Suppressor macrophage (primary cell): ENCODE data around the gene C14orf93.
A peak's percentile ranks its signal among the peaks of the same experiment; 100 is the strongest.

ENCODE experiments used
- DNase-seq, 4 experiments: peaks; one replicate each; pipeline ENCODE4 v3.0.0-alpha.2; 2020 to 2022

Gene C14orf93

GRCh38 chr14:23045419-23046357 lies 35.7 kb upstream of the C14orf93 start:
- DNase-seq = no peak

- peak in 2 of 4 experiments; percentile 31 for DNase-seq
These were observed 34.9 kb upstream of the C14orf93 start for GRCh38 chr14:23044840-23045239.

GRCh38 chr14:23043754-23044153 lies 33.8 kb upstream of the C14orf93 start:
- no peak for DNase-seq

- DNase-seq = no peak
These were observed 33.2 kb upstream of the C14orf93 start for GRCh38 chr14:23043145-23043544.

GRCh38 chr14:23042162-23042965 lies 32.4 kb upstream of the C14orf93 start, which contains the start of gene PSMB11:
Gene PSMB11, plus strand, starts transcription at chr14:23042212. Its CDS starts 14 bp downstream, at chr14:23042226.
- no peak for DNase-seq

- DNase-seq = no peak
These were observed 31.8 kb upstream of the C14orf93 start for GRCh38 chr14:23041729-23042128.

- no peak for DNase-seq
These were observed 30.2 kb upstream of the C14orf93 start for GRCh38 chr14:23040100-23040499.

GRCh38 chr14:23035303-23036144 lies 25.6 kb upstream of the C14orf93 start:
- peak in 1 of 4 experiments; percentile 12 for DNase-seq

GRCh38 chr14:23034498-23035302 lies 24.8 kb upstream of the C14orf93 start, which contains the start of gene PSMB5:
Gene PSMB5, minus strand, starts transcription at chr14:23034900. Its CDS starts 19 bp downstream, at chr14:23034881.
- peak; percentile 93 to 97 (median 95) for DNase-seq

- DNase-seq = peak in 2 of 4 experiments; percentile 16 to 28
These were observed 24.0 kb upstream of the C14orf93 start for GRCh38 chr14:23033801-23034497.

- no peak for DNase-seq
These were observed 23.3 kb upstream of the C14orf93 start for GRCh38 chr14:23033251-23033727.

- no peak for DNase-seq
These were observed 21.0 kb upstream of the C14orf93 start for GRCh38 chr14:23030936-23031335.

GRCh38 chr14:23028799-23029198 lies 18.9 kb upstream of the C14orf93 start:
- DNase-seq = peak in 3 of 4 experiments; percentile 21 to 48 (median 26)

- no peak for DNase-seq
These were observed 15.3 kb upstream of the C14orf93 start for GRCh38 chr14:23025151-23025814.

- DNase-seq = no peak
These were observed 14.7 kb upstream of the C14orf93 start for GRCh38 chr14:23024612-23025075.

- no peak for DNase-seq
These were observed 13.8 kb upstream of the C14orf93 start for GRCh38 chr14:23023795-23024152.

- no peak for DNase-seq
These were observed 13.3 kb upstream of the C14orf93 start for GRCh38 chr14:23023022-23023794.

- DNase-seq = no peak
These were observed 12.0 kb upstream of the C14orf93 start for GRCh38 chr14:23021889-23022442.

GRCh38 chr14:23021434-23021833 lies 11.5 kb upstream of the C14orf93 start:
- DNase-seq = no peak
